Stomach (tissue), 4 donors: Measurements from ENCODE around the gene RPL18.

ENCODE experiments used
- POLR2A ChIP-seq, 4 donors: fragments of 450-650 bp; IDR thresholded peaks; one replicate each; pipeline ENCODE4 v1.6.1; 2016; ENCODE audit warnings: antibody characterized with exemption in 4 of 4, control low read depth in 2 of 4, mild to moderate bottlenecking in 1 of 4, moderate library complexity in 1 of 4
- POLR2AphosphoS5 ChIP-seq, 3 donors: sonication (generic); formaldehyde crosslinking; IDR thresholded peaks; one replicate each; pipeline ENCODE4 v1.6.1; 2016; ENCODE audit warnings: antibody characterized with exemption in 3 of 3
- TF ChIP-seq, protein P1 (sequence below), 7 experiments: fragments of 450-650 bp in 4 of 7; fragments of 200-600 bp in 3 of 7; sonication (generic) in 3 of 7; IDR thresholded peaks; one replicate each; pipeline ENCODE4 v1.5.1; 2016 to 2019; ENCODE audit warnings: antibody characterized with exemption in 7 of 7, control low read depth in 2 of 7, mild to moderate bottlenecking in 1 of 7

DNA sequence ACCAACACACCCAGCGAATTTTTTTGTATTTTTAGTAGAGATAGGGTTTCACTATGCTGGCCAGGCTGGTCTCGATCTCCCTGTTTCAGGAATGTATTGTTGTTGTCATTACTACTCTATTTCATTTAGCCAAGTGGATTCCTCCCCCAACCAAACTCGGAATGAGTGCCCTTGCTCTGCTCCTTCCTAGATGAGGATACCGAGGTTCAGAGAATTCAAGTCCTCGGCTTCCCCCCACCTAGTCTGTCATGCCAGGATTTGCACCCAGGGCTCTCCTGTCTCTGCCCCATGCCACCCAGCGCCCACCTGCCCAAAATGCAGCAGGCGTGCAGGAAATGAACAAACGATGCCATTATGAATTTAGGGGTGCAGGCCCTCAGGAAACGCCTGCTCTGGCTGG is 16.0 kb downstream of the RPL18 start:
- TF ChIP-seq POLR2A (IDR thresholded peaks at IDR 0.05) (no peak), POLR2AphosphoS5 (IDR thresholded peaks at IDR 0.05) (no peak)
- TF ChIP-seq, protein P1, sequence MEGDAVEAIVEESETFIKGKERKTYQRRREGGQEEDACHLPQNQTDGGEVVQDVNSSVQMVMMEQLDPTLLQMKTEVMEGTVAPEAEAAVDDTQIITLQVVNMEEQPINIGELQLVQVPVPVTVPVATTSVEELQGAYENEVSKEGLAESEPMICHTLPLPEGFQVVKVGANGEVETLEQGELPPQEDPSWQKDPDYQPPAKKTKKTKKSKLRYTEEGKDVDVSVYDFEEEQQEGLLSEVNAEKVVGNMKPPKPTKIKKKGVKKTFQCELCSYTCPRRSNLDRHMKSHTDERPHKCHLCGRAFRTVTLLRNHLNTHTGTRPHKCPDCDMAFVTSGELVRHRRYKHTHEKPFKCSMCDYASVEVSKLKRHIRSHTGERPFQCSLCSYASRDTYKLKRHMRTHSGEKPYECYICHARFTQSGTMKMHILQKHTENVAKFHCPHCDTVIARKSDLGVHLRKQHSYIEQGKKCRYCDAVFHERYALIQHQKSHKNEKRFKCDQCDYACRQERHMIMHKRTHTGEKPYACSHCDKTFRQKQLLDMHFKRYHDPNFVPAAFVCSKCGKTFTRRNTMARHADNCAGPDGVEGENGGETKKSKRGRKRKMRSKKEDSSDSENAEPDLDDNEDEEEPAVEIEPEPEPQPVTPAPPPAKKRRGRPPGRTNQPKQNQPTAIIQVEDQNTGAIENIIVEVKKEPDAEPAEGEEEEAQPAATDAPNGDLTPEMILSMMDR (IDR thresholded peaks at IDR 0.05): no peak
